ENCODE data around the gene PPP1R12B.
"Not testable (repeated sequence)": the region's sequence is repeated elsewhere in the genome, so short reads cannot be mapped to it uniquely, and the experiment has no call there.

Gene PPP1R12B

GRCh38 chr1:202488178-202488649 lies 139.7 kb downstream of the PPP1R12B start:
- DNase-seq (ENCODE audit: low spot score): not testable (repeated sequence)

GRCh38 chr1:202489101-202489500 lies 140.6 kb downstream of the PPP1R12B start:
- not testable (repeated sequence) for DNase-seq (ENCODE audit: low spot score)

- not testable (repeated sequence) for DNase-seq (ENCODE audit: low spot score)
These were observed 144.6 kb downstream of the PPP1R12B start for GRCh38 chr1:202493112-202493511.

GRCh38 chr1:202498542-202498941 lies 150.0 kb downstream of the PPP1R12B start:
- no peak for DNase-seq (ENCODE audit: low spot score)

- DNase-seq (ENCODE audit: low spot score): not testable (repeated sequence)
These were observed 151.5 kb downstream of the PPP1R12B start for GRCh38 chr1:202499997-202500396.

GRCh38 chr1:202501281-202501680 lies 152.8 kb downstream of the PPP1R12B start:
- no peak for DNase-seq (ENCODE audit: low spot score)

GRCh38 chr1:202505356-202505755 lies 156.9 kb downstream of the PPP1R12B start:
- no peak for DNase-seq (ENCODE audit: low spot score)

- not testable (repeated sequence) for DNase-seq (ENCODE audit: low spot score)
These were observed 157.5 kb downstream of the PPP1R12B start for GRCh38 chr1:202505880-202506575.

GRCh38 chr1:202508863-202509262 lies 160.4 kb downstream of the PPP1R12B start:
- DNase-seq (ENCODE audit: low spot score): not testable (repeated sequence)

- not testable (repeated sequence) for DNase-seq (ENCODE audit: low spot score)
These were observed 165.4 kb downstream of the PPP1R12B start for GRCh38 chr1:202513875-202514274.

- no peak for DNase-seq (ENCODE audit: low spot score)
These were observed 168.0 kb downstream of the PPP1R12B start for GRCh38 chr1:202516434-202516877.

- not testable (repeated sequence) for DNase-seq (ENCODE audit: low spot score)
These were observed 168.6 kb downstream of the PPP1R12B start for GRCh38 chr1:202517146-202517545.

GRCh38 chr1:202518180-202518579 lies 169.7 kb downstream of the PPP1R12B start:
- DNase-seq (ENCODE audit: low spot score): not testable (repeated sequence)

GRCh38 chr1:202518905-202519304 lies 170.4 kb downstream of the PPP1R12B start:
- DNase-seq (ENCODE audit: low spot score): not testable (repeated sequence)

- DNase-seq (ENCODE audit: low spot score): not testable (repeated sequence)
These were observed 171.8 kb downstream of the PPP1R12B start for GRCh38 chr1:202520129-202520856.

GRCh38 chr1:202520857-202521216 lies 172.3 kb downstream of the PPP1R12B start:
- not testable (repeated sequence) for DNase-seq (ENCODE audit: low spot score)

- DNase-seq (ENCODE audit: low spot score): not testable (repeated sequence)
These were observed 173.0 kb downstream of the PPP1R12B start for GRCh38 chr1:202521484-202521883.

GRCh38 chr1:202521886-202522285 lies 173.4 kb downstream of the PPP1R12B start:
- DNase-seq (ENCODE audit: low spot score): no peak

GRCh38 chr1:202526056-202526455 lies 177.6 kb downstream of the PPP1R12B start:
- DNase-seq (ENCODE audit: low spot score): not testable (repeated sequence)

GRCh38 chr1:202528096-202528722 lies 179.7 kb downstream of the PPP1R12B start:
- DNase-seq (ENCODE audit: low spot score): not testable (repeated sequence)

- DNase-seq (ENCODE audit: low spot score): not testable (repeated sequence)
These were observed 182.2 kb downstream of the PPP1R12B start for GRCh38 chr1:202530686-202531085.

- no peak for DNase-seq (ENCODE audit: low spot score)
These were observed 182.9 kb downstream of the PPP1R12B start for GRCh38 chr1:202531472-202531811.
